ENCODE data around the gene BCL2L2. TPM values are rescaled to one million over a fixed set of nuclear protein-coding genes. Genes with fewer than 3 reads are reported as not detected.
"Not testable (repeated sequence)": the region's sequence is repeated elsewhere in the genome, so short reads cannot be mapped to it uniquely, and the experiment has no call there.

BCL2L2 gene
- total and polyA plus RNA-seq, 9 donors, result 17.0 to 38.7 (median 31.7) TPM

DNA sequence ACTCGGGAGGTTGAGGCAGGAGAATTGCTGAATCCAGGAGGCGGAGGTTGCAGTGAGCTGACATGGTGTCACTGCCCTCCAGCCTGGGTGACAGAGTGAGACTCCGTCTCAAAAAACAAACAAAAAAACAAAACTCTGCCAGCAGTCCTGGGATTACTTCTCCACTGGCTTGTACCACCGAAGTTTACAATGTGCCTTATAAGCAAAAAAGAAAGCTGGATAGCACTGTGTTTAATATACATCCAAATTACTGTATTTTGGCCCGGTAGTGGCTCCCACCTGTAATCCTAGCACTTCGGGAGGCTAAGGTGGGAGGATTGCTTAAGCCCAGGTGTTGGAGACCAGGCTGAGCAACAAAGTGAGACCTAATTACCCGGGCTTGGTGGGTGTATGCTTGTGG, 37.4 kb upstream of the BCL2L2 start:
- TF ChIP-seq POLR2A (IDR thresholded peaks at IDR 0.05) (no peak), EP300 (IDR thresholded peaks at IDR 0.05) (no peak)
- TF ChIP-seq, protein P1, sequence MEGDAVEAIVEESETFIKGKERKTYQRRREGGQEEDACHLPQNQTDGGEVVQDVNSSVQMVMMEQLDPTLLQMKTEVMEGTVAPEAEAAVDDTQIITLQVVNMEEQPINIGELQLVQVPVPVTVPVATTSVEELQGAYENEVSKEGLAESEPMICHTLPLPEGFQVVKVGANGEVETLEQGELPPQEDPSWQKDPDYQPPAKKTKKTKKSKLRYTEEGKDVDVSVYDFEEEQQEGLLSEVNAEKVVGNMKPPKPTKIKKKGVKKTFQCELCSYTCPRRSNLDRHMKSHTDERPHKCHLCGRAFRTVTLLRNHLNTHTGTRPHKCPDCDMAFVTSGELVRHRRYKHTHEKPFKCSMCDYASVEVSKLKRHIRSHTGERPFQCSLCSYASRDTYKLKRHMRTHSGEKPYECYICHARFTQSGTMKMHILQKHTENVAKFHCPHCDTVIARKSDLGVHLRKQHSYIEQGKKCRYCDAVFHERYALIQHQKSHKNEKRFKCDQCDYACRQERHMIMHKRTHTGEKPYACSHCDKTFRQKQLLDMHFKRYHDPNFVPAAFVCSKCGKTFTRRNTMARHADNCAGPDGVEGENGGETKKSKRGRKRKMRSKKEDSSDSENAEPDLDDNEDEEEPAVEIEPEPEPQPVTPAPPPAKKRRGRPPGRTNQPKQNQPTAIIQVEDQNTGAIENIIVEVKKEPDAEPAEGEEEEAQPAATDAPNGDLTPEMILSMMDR (IDR thresholded peaks at IDR 0.05), result no peak
- intact Hi-C loops (cut with DNase I), result loop anchor here in 2 of 4 donors (5.0 to 10.0 kb wide), 3 partner anchors 106 to 196 kb away; partner anchors contain the start of genes CMTM5 (in 1 of the 2), IL25 (in 1 of the 2) and NGDN (in 1 of the 2)
- 84 to 89% (median 88%) methylated on average over 7 of the region's 7 CpGs for WGBS, 3 donors
- Histone ChIP-seq H3K36me3 (no peaks in the 10 kb centered on the region), H3K27ac (no peak overlapping the region), H3K4me3 (no peak overlapping the region), H3K27me3 (no peaks in the 10 kb centered on the region), H3K4me1 (ENCODE audit: insufficient read depth) (no peaks in the 10 kb centered on the region), H3K9me3 (no peaks in the 10 kb centered on the region)
- DNase-seq, result no peak

DNA sequence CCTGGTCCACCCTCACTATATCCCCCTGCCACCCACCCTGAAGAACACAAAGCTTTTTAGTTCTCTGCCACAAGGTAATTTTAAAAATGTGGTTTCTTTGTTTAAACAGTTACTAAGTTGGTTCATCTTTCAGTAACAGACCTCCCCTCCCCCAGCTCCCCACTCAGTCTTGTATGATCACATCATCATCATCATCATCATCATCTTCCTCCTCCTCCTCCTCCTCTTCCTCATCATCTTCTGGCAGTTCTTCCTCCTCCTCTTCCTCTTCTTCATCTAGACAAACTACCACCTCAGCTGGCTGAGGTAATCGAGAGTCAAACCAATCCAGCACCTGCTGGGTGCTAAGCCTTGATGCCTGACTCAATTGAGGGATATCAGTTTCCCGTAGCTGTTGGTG, 31.2 kb upstream of the BCL2L2 start:
- intact Hi-C loops (cut with DNase I), result loop anchor here in 1 of 4 donors (10.0 kb wide), 1 partner anchor 99 kb away; the partner anchor contains the start of genes CMTM5 and IL25
- WGBS, 3 donors, result 89 to 94% (median 93%) methylated on average over 2 of the region's 2 CpGs
- Histone ChIP-seq H3K4me3 (no peak overlapping the region), H3K9me3 (no peaks in the 10 kb centered on the region), H3K4me1 (ENCODE audit: insufficient read depth) (no peaks in the 10 kb centered on the region), H3K27ac (no peak overlapping the region), H3K27me3 (no peaks in the 10 kb centered on the region), H3K36me3 (no peaks in the 10 kb centered on the region)
- TF ChIP-seq EP300 (IDR thresholded peaks at IDR 0.05), result no peak
- no peak for TF ChIP-seq POLR2A (IDR thresholded peaks at IDR 0.05)
- TF ChIP-seq, protein P1 (IDR thresholded peaks at IDR 0.05), result no peak
- no peak for DNase-seq

DNA sequence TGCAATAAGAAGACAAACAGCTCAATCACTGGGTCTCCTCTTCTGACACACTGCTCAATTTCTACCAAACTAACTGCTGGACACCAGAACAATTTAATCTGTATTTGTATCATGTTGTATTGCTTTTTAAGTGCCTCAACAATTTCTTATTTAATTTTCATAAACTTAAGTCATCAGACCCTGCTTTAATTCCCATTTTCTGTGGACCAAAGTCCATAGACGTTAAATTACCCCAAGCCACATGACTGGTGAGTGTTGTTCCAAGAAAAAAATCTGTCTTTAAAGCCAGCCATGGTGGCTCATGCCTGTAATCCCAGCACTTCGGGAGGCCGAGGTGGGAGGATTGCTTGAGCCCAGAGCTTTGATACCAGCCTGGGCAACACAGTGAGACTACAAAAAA, 29.4 kb upstream of the BCL2L2 start:
- no peak overlapping the region for H3K4me3 ChIP-seq
- intact Hi-C loops (cut with DNase I), result loop anchor here in 1 of 4 donors (10.0 kb wide), 1 partner anchor 98 kb away; the partner anchor contains the start of genes CMTM5 and IL25
- no peaks in the 10 kb centered on the region for H3K27me3 ChIP-seq
- WGBS, 3 donors, result 81 to 85% (median 83%) methylated on average over 3 of the region's 3 CpGs
- DNase-seq, result no peak
- no peak overlapping the region for H3K27ac ChIP-seq
- no peaks in the 10 kb centered on the region for H3K9me3 ChIP-seq
- TF ChIP-seq, protein P1 (IDR thresholded peaks at IDR 0.05), result no peak
- no peak for TF ChIP-seq POLR2A (IDR thresholded peaks at IDR 0.05)
- no peak for TF ChIP-seq EP300 (IDR thresholded peaks at IDR 0.05)
- H3K36me3 ChIP-seq, result no peaks in the 10 kb centered on the region
- no peaks in the 10 kb centered on the region for H3K4me1 ChIP-seq (ENCODE audit: insufficient read depth)

DNA sequence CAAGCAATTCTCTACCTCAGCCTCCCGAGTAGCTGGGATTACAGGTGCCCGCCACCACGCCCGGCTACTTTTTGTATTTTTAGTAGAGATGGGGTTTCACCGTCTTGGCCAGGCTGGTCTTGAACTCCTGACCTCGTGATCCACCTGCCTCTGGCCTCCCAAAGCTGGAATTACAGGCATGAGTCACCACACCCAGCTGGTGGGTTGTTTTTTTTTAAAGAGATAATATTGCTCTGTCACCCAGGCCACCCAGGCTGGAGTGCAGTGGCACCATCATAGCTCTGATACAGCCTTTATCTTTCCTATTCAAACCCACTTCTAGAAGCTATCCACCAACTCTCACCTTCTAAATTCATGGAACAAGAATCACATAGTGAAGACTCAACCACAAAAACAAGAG, 28.7 kb upstream of the BCL2L2 start:
- not testable (repeated sequence) for DNase-seq; H3K36me3 ChIP-seq; H3K27me3 ChIP-seq; H3K4me1 ChIP-seq (ENCODE audit: insufficient read depth); H3K9me3 ChIP-seq; H3K4me3 ChIP-seq; H3K27ac ChIP-seq
- 92 to 93% (median 92%) methylated on average over 6 of the region's 6 CpGs for WGBS, 3 donors
- intact Hi-C loops (cut with DNase I), result loop anchor here in 1 of 4 donors (10.0 kb wide), 1 partner anchor 97 kb away; the partner anchor contains the start of genes CMTM5 and IL25

DNA sequence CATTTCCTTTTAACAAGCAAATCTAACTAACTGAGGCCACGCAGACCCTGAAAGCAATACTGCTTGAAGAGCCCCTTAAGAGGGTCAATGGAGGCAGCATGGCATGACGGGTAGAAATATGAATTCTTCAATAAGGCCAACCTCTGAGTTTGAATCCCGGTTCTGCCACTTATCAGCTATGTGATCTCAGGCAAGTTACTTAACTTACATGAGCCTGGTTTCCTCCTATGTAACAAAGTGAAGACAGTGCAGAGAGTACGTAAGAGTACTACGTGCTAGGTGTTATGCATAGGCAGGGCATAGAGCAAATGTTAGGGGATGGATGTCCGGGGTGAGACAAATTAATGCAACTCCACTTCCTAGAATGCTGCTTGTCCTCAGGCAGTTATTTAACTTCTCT, 25.4 kb upstream of the BCL2L2 start:
- intact Hi-C loops (cut with DNase I), result no loop called here
- Histone ChIP-seq H3K27me3 (no peaks in the 10 kb centered on the region), H3K4me1 (ENCODE audit: insufficient read depth) (no peaks in the 10 kb centered on the region), H3K4me3 (no peak overlapping the region), H3K36me3 (no peaks in the 10 kb centered on the region), H3K27ac (no peak overlapping the region), H3K9me3 (no peaks in the 10 kb centered on the region)
- 89 to 93% (median 92%) methylated on average over 6 of the region's 6 CpGs for WGBS, 3 donors
- TF ChIP-seq, protein P1 (IDR thresholded peaks at IDR 0.05), result no peak
- TF ChIP-seq EP300 (IDR thresholded peaks at IDR 0.05), result no peak
- no peak for TF ChIP-seq POLR2A (IDR thresholded peaks at IDR 0.05)
- no peak for DNase-seq
